HAP-1 (cell line): ENCODE results near the gene FLII.
"Not testable (repeated sequence)": the region's sequence is repeated elsewhere in the genome, so short reads cannot be mapped to it uniquely, and the experiment has no call there.

Experiments used
- DNase-seq, 2 experiments: peaks; one replicate each; pipeline ENCODE4 v3.0.0-alpha.2; 2016 to 2020; ENCODE audit warnings: low spot score in 2 of 2
- H3K27me3 ChIP-seq: fragments of 250-450 bp; sonication (Bioruptor Pico); 2 replicates; pipeline ENCODE4 v1.5.1; 2020; ENCODE audit warnings: low read depth, mild to moderate bottlenecking, moderate library complexity
- H3K36me3 ChIP-seq: fragments of 250-450 bp; sonication (Bioruptor Pico); replicated peaks from 2 replicates; pipeline ENCODE4 v1.5.1; 2020; ENCODE audit warnings: mild to moderate bottlenecking
- H3K4me1 ChIP-seq: fragments of 250-450 bp; sonication (Bioruptor Pico); 2 replicates; pipeline ENCODE4 v1.5.1; 2020; ENCODE audit warnings: mild to moderate bottlenecking
- H3K4me3 ChIP-seq: fragments of 250-450 bp; sonication (Bioruptor Pico); 2 replicates; pipeline ENCODE4 v1.5.1; 2020; ENCODE audit warnings: mild to moderate bottlenecking, moderate library complexity
- H3K9me3 ChIP-seq: fragments of 250-450 bp; sonication (Bioruptor Pico); 2 replicates; pipeline ENCODE4 v1.5.1; 2020; ENCODE audit warnings: mild to moderate bottlenecking, moderate library complexity
- in situ Hi-C: fragments of 300-500 bp; cut with MboI; formaldehyde crosslinking; loops from 3 replicates; pipeline ENCODE4 v1.14.3; 2020; ENCODE audit warnings: low sequenced_read_pairs, inconsistent platforms, mixed read lengths

The FLII gene

GRCh38 chr17:18228176-18228682 lies 30.3 kb downstream of the FLII start:
- DNase-seq = no peak
- Histone ChIP-seq H3K36me3 (no peaks in the 10 kb centered on the region), H3K9me3 (no peaks in the 10 kb centered on the region), H3K27me3 (no peaks in the 10 kb centered on the region), H3K4me3 (no peak overlapping the region), H3K4me1 (peaks cover 13% of the 10 kb centered on the region)
- in situ Hi-C loops = no loop called here

GRCh38 chr17:18227635-18228034 lies 30.9 kb downstream of the FLII start:
- Histone ChIP-seq H3K36me3 (no peaks in the 10 kb centered on the region), H3K27me3 (no peaks in the 10 kb centered on the region), H3K4me3 (no peak overlapping the region), H3K9me3 (no peaks in the 10 kb centered on the region), H3K4me1 (peaks cover 13% of the 10 kb centered on the region)
- DNase-seq = no peak
- in situ Hi-C loops = no loop called here

- H3K36me3 ChIP-seq = no peaks in the 10 kb centered on the region
- H3K9me3 ChIP-seq = no peaks in the 10 kb centered on the region
- peak overlapping the region; percentile 76 for H3K4me3 ChIP-seq
- in situ Hi-C loops = no loop called here
- no peaks in the 10 kb centered on the region for H3K27me3 ChIP-seq
- peaks cover 13% of the 10 kb centered on the region for H3K4me1 ChIP-seq
- DNase-seq = no peak
Measured at GRCh38 chr17:18226284-18226945, 32.1 kb downstream of the FLII start.

- in situ Hi-C loops = no loop called here
- H3K4me1 ChIP-seq = peaks cover 13% of the 10 kb centered on the region
- DNase-seq = peak in 1 of 2 experiments; percentile 25
Measured at GRCh38 chr17:18225642-18226283, 32.8 kb downstream of the FLII start.

GRCh38 chr17:18225121-18225641 lies 33.4 kb downstream of the FLII start, which contains the start of gene LLGL1:
TSS of gene LLGL1 (plus strand) at chr17:18225635. CDS start at chr17:18225683, 48 bp downstream.
- peak; percentile 91 to 97 for DNase-seq
- in situ Hi-C loops = no loop called here
- H3K9me3 ChIP-seq = no peaks in the 10 kb centered on the region

More at GRCh38 chr17:18225642-18226283, 32.8 kb downstream of the FLII start:
- no peaks in the 10 kb centered on the region for H3K27me3 ChIP-seq
- no peaks in the 10 kb centered on the region for H3K9me3 ChIP-seq
- peak overlapping the region; percentile 76 for H3K4me3 ChIP-seq
- no peaks in the 10 kb centered on the region for H3K36me3 ChIP-seq

GRCh38 chr17:18224387-18225120 lies 34.0 kb downstream of the FLII start:
- H3K4me3 ChIP-seq = peak overlapping the region; percentile 27
- H3K27me3 ChIP-seq = no peaks in the 10 kb centered on the region
- peaks cover 13% of the 10 kb centered on the region for H3K4me1 ChIP-seq
- no peaks in the 10 kb centered on the region for H3K9me3 ChIP-seq
- in situ Hi-C loops = no loop called here
- peak; percentile 87 to 90 for DNase-seq
- no peaks in the 10 kb centered on the region for H3K36me3 ChIP-seq

More at GRCh38 chr17:18225121-18225641, 33.4 kb downstream of the FLII start, which contains the start of gene LLGL1:
- Histone ChIP-seq H3K27me3 (no peaks in the 10 kb centered on the region), H3K4me1 (peaks cover 13% of the 10 kb centered on the region), H3K36me3 (no peaks in the 10 kb centered on the region), H3K4me3 (peak within 1 kb of the TSS; percentile 76)

GRCh38 chr17:18224053-18224386 lies 34.5 kb downstream of the FLII start:
- no peaks in the 10 kb centered on the region for H3K36me3 ChIP-seq
- H3K4me1 ChIP-seq = peaks cover 13% of the 10 kb centered on the region
- no peaks in the 10 kb centered on the region for H3K9me3 ChIP-seq
- H3K4me3 ChIP-seq = no peak overlapping the region
- DNase-seq = no peak
- in situ Hi-C loops = no loop called here
- no peaks in the 10 kb centered on the region for H3K27me3 ChIP-seq

- no peaks in the 10 kb centered on the region for H3K27me3 ChIP-seq
- H3K4me1 ChIP-seq = no peaks in the 10 kb centered on the region
- no peaks in the 10 kb centered on the region for H3K36me3 ChIP-seq
- DNase-seq = no peak
- H3K9me3 ChIP-seq = no peaks in the 10 kb centered on the region
- H3K4me3 ChIP-seq = no peak overlapping the region
- in situ Hi-C loops = no loop called here
Measured at GRCh38 chr17:18218756-18219415, 39.7 kb downstream of the FLII start.

- Histone ChIP-seq H3K36me3 (no peaks in the 10 kb centered on the region), H3K9me3 (no peaks in the 10 kb centered on the region), H3K27me3 (no peaks in the 10 kb centered on the region), H3K4me3 (no peak overlapping the region), H3K4me1 (no peaks in the 10 kb centered on the region)
- DNase-seq = peak; percentile 73 to 87
- in situ Hi-C loops = no loop called here
Measured at GRCh38 chr17:18217412-18218015, 41.0 kb downstream of the FLII start.

GRCh38 chr17:18216906-18217305 lies 41.6 kb downstream of the FLII start:
- in situ Hi-C loops, H3K4me1 ChIP-seq, DNase-seq, H3K4me3 ChIP-seq, H3K27me3 ChIP-seq, H3K9me3 ChIP-seq, H3K36me3 ChIP-seq: not testable (repeated sequence)

GRCh38 chr17:18213666-18214270 lies 44.8 kb downstream of the FLII start:
- H3K4me3 ChIP-seq = no peak overlapping the region
- in situ Hi-C loops = no loop called here

GRCh38 chr17:18208092-18208491 lies 50.4 kb downstream of the FLII start:
- Histone ChIP-seq H3K36me3 (peaks cover 67% of the 10 kb centered on the region), H3K4me1 (no peaks in the 10 kb centered on the region), H3K9me3 (no peaks in the 10 kb centered on the region), H3K27me3 (no peaks in the 10 kb centered on the region), H3K4me3 (no peak overlapping the region)
- DNase-seq = no peak
- in situ Hi-C loops = no loop called here

More at GRCh38 chr17:18213666-18214270, 44.8 kb downstream of the FLII start:
- H3K9me3 ChIP-seq = no peaks in the 10 kb centered on the region
- H3K36me3 ChIP-seq = peaks cover 22% of the 10 kb centered on the region
- H3K4me1 ChIP-seq = no peaks in the 10 kb centered on the region
- no peaks in the 10 kb centered on the region for H3K27me3 ChIP-seq
- DNase-seq = no peak

GRCh38 chr17:18206962-18207361 lies 51.6 kb downstream of the FLII start:
- H3K4me3 ChIP-seq = no peak overlapping the region
- DNase-seq = no peak
- no peaks in the 10 kb centered on the region for H3K4me1 ChIP-seq
- H3K27me3 ChIP-seq = no peaks in the 10 kb centered on the region
- H3K36me3 ChIP-seq = peaks cover 68% of the 10 kb centered on the region
- in situ Hi-C loops = no loop called here
- no peaks in the 10 kb centered on the region for H3K9me3 ChIP-seq
